PC-3 (cell line): Measurements from ENCODE around the gene ESR1. TPM values are rescaled to one million over a fixed set of nuclear protein-coding genes. Genes with fewer than 3 reads are reported as not detected.
A peak's percentile ranks its signal among the peaks of the same experiment; 100 is the strongest.

Experiments
- ATAC-seq: fragments of 200-7000 bp; cut with Tn5 transposase; 2 replicates; pipeline ENCODE4 v1.9.1; 2020; ENCODE audit warnings: mild to moderate bottlenecking, moderate library complexity
- BruUV-seq: library from RNA; stranded (reverse); fragments of 400-500 nt; replicated peaks from 2 replicates; lab custom pipeline; 2021; lab: Mats Ljungman, UMichigan
- CTCF ChIA-PET: fragments of 300-600 bp; sonication (Branson Sonifier 250); formaldehyde crosslinking; loops from one replicate; lab custom pipeline; 2022; ENCODE audit warnings: antibody characterized with exemption; lab: Charles Lee
- POLR2A ChIA-PET: fragments of 300-600 bp; sonication (Branson Sonifier 250); formaldehyde crosslinking; loops from one replicate; lab custom pipeline; 2022; ENCODE audit warnings: antibody characterized with exemption; ENCODE audit not compliant: unreplicated experiment; lab: Charles Lee
- DNase-seq: peaks from one replicate; pipeline ENCODE4 v3.0.0-alpha.2; 2015
- H2AFZ ChIP-seq: fragments of 300-600 bp; sonication (generic); 2 replicates; pipeline ENCODE4 v1.6.0; 2016; ENCODE audit warnings: antibody characterized with exemption, low read length
- H3F3A ChIP-seq: fragments of 300-600 bp; sonication (generic); one replicate; pipeline ENCODE4 v1.6.0; 2017; ENCODE audit warnings: antibody characterized with exemption, low read length, control low read depth, mild to moderate bottlenecking; ENCODE audit not compliant: unreplicated experiment
- H3K27ac ChIP-seq: fragments of 300-600 bp; sonication (generic); 2 replicates; pipeline ENCODE4 v1.5.1; 2016; ENCODE audit warnings: mild to moderate bottlenecking, low read length
- H3K27me3 ChIP-seq: fragments of 300-600 bp; sonication (generic); 2 replicates; pipeline ENCODE4 v1.6.1; 2016; ENCODE audit warnings: low read length, mixed read lengths
- H3K36me3 ChIP-seq: fragments of 300-600 bp; sonication (generic); 2 replicates; pipeline ENCODE4 v1.6.1; 2016; ENCODE audit warnings: low read depth, mixed run types, low read length, mixed read lengths
- H3K4me1 ChIP-seq: fragments of 300-600 bp; sonication (generic); 2 replicates; pipeline ENCODE4 v1.5.1; 2016; ENCODE audit warnings: low read length; ENCODE audit not compliant: insufficient read depth
- H3K4me2 ChIP-seq: fragments of 300-600 bp; sonication (generic); 2 replicates; pipeline ENCODE4 v1.6.0; 2016; ENCODE audit warnings: low read length
- H3K4me3 ChIP-seq: fragments of 300-600 bp; sonication (generic); 2 replicates; pipeline ENCODE4 v1.5.1; 2016; ENCODE audit warnings: mild to moderate bottlenecking, low read length, mixed read lengths
- H3K79me2 ChIP-seq: fragments of 300-600 bp; sonication (generic); 2 replicates; pipeline ENCODE4 v1.6.1; 2017; ENCODE audit warnings: low read length, mixed read lengths
- H3K9ac ChIP-seq: fragments of 300-600 bp; sonication (generic); 2 replicates; pipeline ENCODE4 v1.6.0; 2016; ENCODE audit warnings: mild to moderate bottlenecking, low read length
- H3K9me2 ChIP-seq: fragments of 300-600 bp; sonication (generic); replicated peaks from 2 replicates; pipeline ENCODE4 v1.6.1; 2016; ENCODE audit warnings: mixed run types, low read length, mixed read lengths
- H3K9me3 ChIP-seq: fragments of 300-600 bp; sonication (generic); 2 replicates; pipeline ENCODE4 v1.6.1; 2016; ENCODE audit warnings: low read length, mixed read lengths
- H4K20me1 ChIP-seq: fragments of 300-600 bp; sonication (generic); 2 replicates; pipeline ENCODE4 v1.6.1; 2016; ENCODE audit warnings: low read length, mixed read lengths
- CTCF ChIP-seq: fragments of 300-600 bp; sonication (generic); conservative IDR thresholded peaks from 2 replicates; pipeline ENCODE4 v1.5.1; 2017; ENCODE audit warnings: antibody characterized with exemption, low read depth, mild to moderate bottlenecking, low read length
- EZH2 ChIP-seq: fragments of 300-600 bp; sonication (generic); IDR thresholded peaks from one replicate; pipeline ENCODE4 v1.6.1; 2017; ENCODE audit warnings: antibody characterized with exemption, mild to moderate bottlenecking, low read length; ENCODE audit not compliant: unreplicated experiment
- EZH2phosphoT487 ChIP-seq: fragments of 300-600 bp; sonication (generic); IDR thresholded peaks from 2 replicates; pipeline ENCODE4 v1.6.1; 2018; ENCODE audit warnings: mild to moderate bottlenecking, antibody characterized with exemption, low read length, borderline replicate concordance
- intact Hi-C: fragments of 100-400 bp; cut with micrococcal nuclease; formaldehyde crosslinking; loops from 2 replicates; pipeline ENCODE4 v1.9.0; 2023
- total RNA-seq: library from RNA; depleted of rRNA; stranded (reverse); fragments of >200 nt; gene quantifications from 2 replicates; pipeline ENCODE4 v1.2.3, GENCODE V29; 2014

The ESR1 gene
- total RNA-seq, 1 experiment from 2014 or later, result 5.9 TPM

DNA sequence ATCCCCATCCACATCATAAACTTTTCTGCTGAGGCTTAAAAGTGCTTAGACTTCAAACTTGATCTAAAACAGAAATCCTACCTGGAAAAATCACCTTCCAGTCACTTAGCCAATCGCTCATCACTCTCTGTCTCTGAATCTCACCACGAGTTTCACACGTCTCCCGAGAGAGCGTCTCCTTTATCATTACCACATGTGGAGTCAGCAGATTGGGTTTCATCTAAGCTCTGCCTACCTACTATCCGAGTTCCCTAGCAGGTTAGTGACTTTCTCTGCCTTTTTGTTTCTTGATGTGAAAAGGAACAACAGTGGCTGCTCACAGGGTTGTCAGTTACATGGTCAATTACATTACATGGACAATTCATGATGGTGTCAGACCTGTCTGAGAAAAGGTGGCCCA, 286.2 kb downstream of the ESR1 start:
- no peak overlapping the region for H3K27ac ChIP-seq

DNA sequence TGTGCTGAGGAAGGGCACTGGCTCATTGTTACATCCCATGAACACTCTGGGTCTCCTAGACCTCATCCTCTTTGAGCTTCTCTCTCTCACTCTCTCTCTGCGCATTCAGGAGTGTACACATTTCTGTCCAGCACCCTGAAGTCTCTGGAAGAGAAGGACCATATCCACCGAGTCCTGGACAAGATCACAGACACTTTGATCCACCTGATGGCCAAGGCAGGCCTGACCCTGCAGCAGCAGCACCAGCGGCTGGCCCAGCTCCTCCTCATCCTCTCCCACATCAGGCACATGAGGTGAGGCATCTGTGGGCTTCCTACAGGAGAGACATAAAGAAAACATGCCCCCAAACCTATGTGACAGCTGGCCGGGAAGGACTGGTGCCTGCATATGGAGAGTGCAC, 286.8 kb downstream of the ESR1 start:
- intact Hi-C loops, result no loop called here
- no peak for TF ChIP-seq EZH2phosphoT487
- TF ChIP-seq CTCF, result no peak
- TF ChIP-seq EZH2, result no peak
- no peak overlapping the region for H3K4me3 ChIP-seq
- H3K27me3 ChIP-seq, result no peaks in the 10 kb centered on the region
- H2AFZ ChIP-seq, result no peak overlapping the region
- no peaks in the 10 kb centered on the region for H4K20me1 ChIP-seq
- no peaks in the 10 kb centered on the region for H3F3A ChIP-seq
- H3K4me1 ChIP-seq, result peaks cover 63% of the 10 kb centered on the region
- H3K9me3 ChIP-seq, result no peaks in the 10 kb centered on the region
- no peak overlapping the region for H3K9ac ChIP-seq
- POLR2A ChIA-PET, result no interaction called here
- no peaks in the 10 kb centered on the region for H3K36me3 ChIP-seq
- BruUV-seq, result no TSS peak
- no peak overlapping the region for H3K4me2 ChIP-seq
- ATAC-seq (no peak), DNase-seq (no peak)
- CTCF ChIA-PET, result no interaction called here
- no peaks in the 10 kb centered on the region for H3K9me2 ChIP-seq
- H3K79me2 ChIP-seq, result no peaks in the 10 kb centered on the region
- H3K27ac ChIP-seq, result no peak overlapping the region

More for the DNA sequence above, 286.2 kb downstream of the ESR1 start:
- POLR2A ChIA-PET, result no interaction called here
- H3K9ac ChIP-seq, result no peak overlapping the region
- CTCF ChIA-PET, result no interaction called here
- H3K4me2 ChIP-seq, result no peak overlapping the region
- no peaks in the 10 kb centered on the region for H3K9me2 ChIP-seq
- TF ChIP-seq EZH2 (no peak), CTCF (no peak), EZH2phosphoT487 (no peak)
- DNase-seq (no peak), ATAC-seq (no peak)
- H3K36me3 ChIP-seq, result no peaks in the 10 kb centered on the region
- H3K4me1 ChIP-seq, result peaks cover 63% of the 10 kb centered on the region
- intact Hi-C loops, result no loop called here
- no peaks in the 10 kb centered on the region for H4K20me1 ChIP-seq
- no peaks in the 10 kb centered on the region for H3K79me2 ChIP-seq
- no peaks in the 10 kb centered on the region for H3K9me3 ChIP-seq
- no TSS peak for BruUV-seq
- H3K4me3 ChIP-seq, result no peak overlapping the region
- H2AFZ ChIP-seq, result no peak overlapping the region
- H3K27me3 ChIP-seq, result no peaks in the 10 kb centered on the region
- H3F3A ChIP-seq, result no peaks in the 10 kb centered on the region

GRCh38 chr6:152094992-152095592, 287.6 kb downstream of the ESR1 start:
- Histone ChIP-seq H3K9me2 (no peaks in the 10 kb centered on the region), H3K4me1 (peaks cover 66% of the 10 kb centered on the region), H3K36me3 (no peaks in the 10 kb centered on the region), H3K4me2 (peak overlapping the region; percentile 5; the same call in 1 of the 2 replicates), H2AFZ (no peak overlapping the region), H3K27ac (peak overlapping the region; percentile 58), H3K79me2 (no peaks in the 10 kb centered on the region), H3K27me3 (no peaks in the 10 kb centered on the region), H3F3A (no peaks in the 10 kb centered on the region), H3K4me3 (no peak overlapping the region), H4K20me1 (no peaks in the 10 kb centered on the region), H3K9me3 (no peaks in the 10 kb centered on the region), H3K9ac (no peak overlapping the region)
- ChIA-PET CTCF (interaction anchor here (0.5 kb wide), 1 partner anchor 22 kb away, joined by 3 read pairs; no protein-coding TSS in a partner anchor), POLR2A (interaction anchor here (0.6 kb wide), 1 partner anchor 15 kb away, joined by 16 read pairs; no protein-coding TSS in a partner anchor)
- TF ChIP-seq EZH2phosphoT487 (no peak), EZH2 (no peak), CTCF (no peak)
- ATAC-seq, result peak; percentile 81
- no TSS peak for BruUV-seq
- peak; percentile 94 for DNase-seq
- intact Hi-C loops, result loop anchor here (5.0 kb wide), 1 partner anchor 107 kb away; no protein-coding TSS in a partner anchor
